CD4-positive, alpha-beta T cell treated with Interferon alpha-2 for 1 hour (primary cell): ENCODE measurements around the gene BANF1.
"Not testable (repeated sequence)": the region's sequence is repeated elsewhere in the genome, so short reads cannot be mapped to it uniquely, and the experiment has no call there.

Experiments used
- DNase-seq, 2 donors: peaks; one replicate each; pipeline ENCODE4 v3.0.0-alpha.2; 2020 to 2022

The BANF1 gene

DNA sequence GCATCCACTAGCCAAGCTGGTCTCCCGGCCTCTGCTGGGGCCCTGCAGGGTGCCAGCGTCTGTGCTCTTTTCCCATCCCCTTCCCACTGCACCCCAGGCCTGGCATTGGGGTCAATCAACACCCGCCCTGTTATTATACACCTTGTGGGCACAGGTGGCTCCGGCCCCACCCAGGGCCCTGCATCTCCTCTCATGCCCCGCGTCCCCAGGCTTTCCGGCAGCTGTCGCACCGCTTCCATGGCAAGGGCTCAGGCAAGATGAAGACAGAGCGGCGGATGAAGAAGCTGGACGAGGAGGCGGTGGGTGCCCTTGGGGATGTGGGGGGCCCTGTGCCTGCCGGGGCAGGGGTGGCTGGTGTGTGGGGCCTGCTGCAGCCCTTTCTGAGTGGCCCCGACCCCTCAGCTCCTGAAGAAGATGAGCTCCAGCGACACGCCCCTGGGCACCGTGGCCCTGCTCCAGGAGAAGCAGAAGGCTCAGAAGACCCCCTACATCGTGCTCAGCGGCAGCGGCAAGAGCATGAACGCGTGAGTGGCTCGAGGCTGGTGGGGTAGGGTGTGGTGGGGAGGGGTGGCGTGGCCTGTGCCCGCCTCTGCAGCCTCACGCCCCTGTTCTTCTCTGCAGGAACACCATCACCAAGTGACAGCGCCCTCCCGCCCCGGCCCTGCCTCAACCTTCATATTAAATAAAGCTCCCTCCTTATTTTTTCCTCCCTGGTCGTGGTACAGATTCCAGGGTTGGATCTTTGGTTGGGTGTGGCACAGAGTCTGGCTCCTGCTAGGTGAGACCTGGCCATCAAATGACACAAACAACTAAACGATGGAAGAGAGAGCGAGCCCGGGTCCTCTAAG, 23.7 kb upstream of the BANF1 start:
- no peak for DNase-seq

DNA sequence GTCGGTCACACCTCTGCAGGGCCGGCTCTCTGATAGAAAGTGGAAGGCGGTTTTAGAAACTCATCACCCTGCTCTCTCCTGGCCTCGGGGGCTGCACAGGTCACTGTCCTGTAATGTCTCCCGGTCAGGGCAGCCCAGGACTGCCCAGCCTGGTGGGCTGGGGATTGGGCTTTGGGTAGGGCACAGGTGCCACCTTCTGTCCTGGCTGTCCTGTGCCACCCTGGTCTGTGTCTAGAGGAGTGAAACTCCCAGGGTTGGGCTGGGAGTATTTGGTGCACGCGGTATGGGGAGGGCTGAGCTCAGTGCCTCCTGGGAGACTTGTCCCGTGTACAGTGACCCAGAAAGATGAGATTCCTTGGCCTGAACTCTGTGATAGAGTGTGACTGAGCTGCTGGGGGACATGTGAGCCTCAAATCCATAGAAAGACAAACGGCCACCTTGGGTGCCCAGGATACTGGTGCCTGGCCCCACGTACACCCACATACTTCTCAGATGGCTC, 23.0 kb upstream of the BANF1 start:
- no peak for DNase-seq

DNA sequence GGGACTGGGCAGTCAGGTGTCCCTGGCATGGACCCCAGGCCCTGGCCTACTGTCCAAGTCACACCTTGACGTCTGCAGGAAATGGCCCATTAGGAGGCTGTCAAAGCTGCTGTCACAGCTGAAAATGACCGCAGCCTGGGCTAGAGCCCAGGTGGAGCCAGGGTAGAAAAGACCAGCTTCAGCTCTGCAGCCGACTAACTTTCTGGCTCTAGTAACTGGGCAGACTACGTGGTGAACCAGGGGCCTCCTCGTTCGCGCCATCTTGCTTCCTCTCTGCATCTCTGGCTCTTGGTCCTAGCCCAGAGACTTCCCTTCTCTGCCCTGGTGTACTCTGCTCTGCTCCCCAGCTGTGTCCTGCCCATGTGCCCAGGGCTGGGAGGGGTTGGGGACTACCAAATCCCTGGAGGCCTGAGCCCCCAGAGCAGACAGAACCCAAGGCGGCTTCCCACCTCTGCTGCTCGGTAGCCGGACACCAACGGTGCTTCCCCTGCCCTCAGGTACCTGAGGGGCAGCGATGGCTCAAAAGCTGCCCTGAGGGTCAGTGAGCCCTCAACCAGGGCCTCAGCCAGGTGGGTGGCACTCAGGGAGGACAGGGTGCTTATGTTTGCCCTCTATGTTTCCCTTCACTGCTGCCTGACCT, 21.1 kb upstream of the BANF1 start:
- no peak for DNase-seq

DNA sequence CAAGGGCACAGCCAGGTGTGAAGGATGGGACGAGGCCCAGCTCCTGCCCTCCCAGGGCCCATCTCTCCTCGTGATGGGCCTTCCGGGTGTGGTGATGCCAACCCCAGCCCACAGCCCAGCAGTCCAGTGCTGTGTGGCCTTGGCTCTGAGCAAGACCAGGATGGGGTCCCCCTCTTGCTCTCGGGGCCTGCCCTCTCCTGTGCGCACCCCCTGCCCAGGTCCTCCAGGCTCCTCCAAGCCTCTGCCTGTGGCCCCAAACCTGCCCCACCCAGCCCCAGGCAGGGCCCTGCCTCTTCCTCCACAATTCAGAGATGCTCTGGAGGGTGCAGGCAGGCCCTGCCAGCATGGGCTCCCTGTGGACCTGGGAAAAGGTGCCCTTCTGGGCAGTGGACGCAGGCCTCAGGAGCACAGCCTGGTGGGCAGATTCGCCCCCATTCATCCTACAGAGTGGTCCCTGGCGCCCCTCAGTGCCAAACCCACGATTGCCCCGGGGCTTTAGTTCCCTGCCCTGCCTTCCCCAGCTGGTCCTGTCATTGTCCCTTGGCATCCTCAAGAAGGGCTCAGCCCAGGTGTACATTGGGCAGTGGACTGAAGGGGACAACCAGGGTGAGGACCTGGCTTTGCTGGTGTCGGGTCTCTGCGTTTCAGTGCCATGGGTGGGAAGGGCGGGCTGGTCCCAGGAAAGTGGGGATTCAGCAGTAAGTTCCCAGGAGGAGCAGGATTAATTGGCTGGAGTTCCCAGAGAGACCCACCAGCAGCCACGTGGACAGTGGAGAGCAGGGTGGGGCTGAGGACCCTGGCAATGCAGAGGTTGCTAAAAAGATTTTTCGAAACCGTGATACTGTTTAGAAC, 20.1 kb upstream of the BANF1 start:
- no peak for DNase-seq

DNA sequence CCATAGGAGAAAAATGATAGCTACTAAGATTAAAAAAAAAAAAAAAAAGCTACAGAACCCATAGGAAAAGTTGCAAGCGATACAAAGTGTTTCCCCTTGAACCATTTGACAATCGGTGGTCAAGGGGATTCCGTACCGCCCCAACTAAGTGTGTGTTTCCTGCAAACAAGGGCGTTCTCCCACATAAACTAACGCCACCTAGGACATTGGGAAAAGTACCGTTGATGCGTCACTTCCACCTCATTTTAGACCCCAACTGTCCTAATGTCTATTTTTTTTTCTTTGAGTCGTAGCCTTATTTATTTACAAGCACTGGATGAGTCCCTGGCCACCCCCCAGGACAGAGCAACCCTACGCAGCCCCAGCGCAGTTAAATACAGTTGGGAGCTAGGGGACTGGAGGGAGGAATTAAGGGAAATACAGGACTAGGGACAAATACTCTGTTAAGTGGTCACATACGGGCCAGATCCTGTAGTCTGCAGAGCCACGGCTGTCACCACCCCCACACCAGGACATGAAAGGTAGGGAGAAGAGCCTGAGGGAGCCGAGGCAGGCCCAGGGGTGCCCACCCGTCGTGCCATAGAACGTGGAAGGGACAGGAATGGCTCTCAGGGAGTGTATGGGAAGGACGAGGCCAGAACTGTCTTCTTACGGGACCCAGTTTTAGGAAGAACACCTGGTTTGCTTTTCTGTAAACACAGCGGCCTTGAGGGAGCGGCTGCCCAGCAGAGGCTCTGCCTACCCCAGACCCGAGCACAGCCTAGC, 19.3 kb upstream of the BANF1 start:
- no peak for DNase-seq

DNA sequence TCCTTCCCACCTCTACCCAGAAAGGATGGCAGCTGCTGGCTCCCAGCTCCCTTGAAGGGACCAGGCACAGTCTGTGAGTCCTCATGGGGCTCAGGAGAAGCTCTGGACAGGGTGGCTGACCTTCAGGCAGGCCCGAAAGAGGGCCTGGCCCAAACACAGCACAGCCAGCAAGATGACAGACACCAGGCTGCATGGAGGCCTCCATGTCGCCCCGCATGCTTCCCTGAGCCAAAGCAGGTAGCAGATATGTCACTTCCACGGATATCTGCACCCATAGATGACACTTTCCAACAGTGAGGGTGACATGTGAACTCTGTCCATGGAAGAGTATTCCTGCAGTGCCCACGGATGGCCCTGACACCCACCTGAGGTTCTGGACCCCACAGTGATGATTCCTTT, 18.7 kb upstream of the BANF1 start:
- DNase-seq = no peak

DNA sequence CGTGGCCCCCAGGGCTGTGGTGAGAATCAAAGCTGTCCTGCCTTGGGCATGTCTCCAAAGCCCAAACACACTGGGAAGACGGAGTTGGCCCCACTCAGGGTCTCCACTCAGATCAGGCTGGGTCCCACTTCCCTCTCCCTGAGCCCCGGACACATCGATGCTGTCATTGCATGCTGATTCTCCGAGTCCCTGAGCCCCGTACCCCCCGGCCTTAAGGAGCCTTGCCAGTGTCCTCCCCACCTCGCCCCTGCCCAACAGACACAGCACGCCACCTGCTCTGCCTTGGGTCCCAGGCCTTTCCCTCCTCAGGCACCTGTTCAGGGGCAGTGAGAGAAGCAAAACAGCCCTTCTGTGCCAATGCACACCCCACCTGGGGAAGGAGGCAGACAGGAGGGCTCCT, 15.0 kb upstream of the BANF1 start:
- no peak for DNase-seq

DNA sequence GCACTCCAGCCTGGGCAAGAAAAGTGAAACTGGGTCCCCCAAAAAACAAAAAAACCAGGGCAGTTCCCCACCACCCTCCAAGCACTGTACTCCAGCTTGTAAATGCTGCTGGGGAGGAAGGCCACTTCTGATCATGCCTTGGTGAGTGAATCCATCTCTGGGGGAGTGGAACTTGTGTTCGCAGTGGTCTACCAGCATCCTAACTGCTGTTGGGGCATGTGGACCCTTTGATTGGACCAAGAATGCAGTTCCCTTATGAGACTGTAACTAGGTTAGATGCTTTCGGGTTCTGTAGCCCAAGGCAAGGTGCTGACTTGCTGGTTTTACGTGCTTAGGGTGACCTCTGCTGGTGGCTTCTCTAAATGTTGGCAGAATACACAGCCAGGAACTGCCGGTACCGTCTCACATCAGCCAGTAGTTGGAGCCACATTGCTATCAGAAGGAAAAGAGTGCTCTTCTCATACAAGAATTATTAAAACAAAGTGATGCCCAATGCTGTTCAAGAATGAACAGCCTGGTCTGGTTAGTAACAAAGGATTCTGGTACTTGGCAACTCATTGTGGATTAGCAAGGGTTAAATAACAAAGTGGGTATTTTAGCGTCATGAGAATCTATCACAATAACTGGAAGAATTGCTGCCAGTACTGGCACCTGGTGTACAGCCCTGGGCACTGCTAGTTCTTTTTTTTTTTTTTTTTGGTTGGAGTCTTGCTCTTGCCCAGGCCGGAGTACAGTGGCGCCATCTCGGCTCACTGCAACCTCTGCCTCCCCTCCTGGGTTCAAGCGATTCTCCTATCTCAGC, 13.3 kb upstream of the BANF1 start:
- peak; percentile 94 to 96 for DNase-seq

DNA sequence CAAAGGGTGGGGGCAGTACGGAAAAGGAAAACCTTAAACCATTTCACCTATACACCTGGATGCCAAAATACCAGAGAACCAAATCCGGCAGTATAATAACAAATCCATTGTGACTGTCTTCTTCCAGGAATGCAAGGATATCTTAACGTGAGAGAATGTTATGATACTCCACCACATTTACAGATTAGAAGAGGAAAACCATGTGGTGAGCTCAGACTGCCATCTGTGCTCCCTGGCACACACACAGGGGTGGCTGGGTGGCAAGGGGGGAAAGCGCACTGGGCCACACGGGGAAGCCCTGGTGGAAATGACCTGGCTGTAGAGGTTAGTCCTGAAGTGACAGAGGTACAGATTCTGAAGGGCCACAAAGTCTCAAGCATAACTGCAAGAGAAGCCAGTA, 10.2 kb upstream of the BANF1 start:
- DNase-seq = no peak

DNA sequence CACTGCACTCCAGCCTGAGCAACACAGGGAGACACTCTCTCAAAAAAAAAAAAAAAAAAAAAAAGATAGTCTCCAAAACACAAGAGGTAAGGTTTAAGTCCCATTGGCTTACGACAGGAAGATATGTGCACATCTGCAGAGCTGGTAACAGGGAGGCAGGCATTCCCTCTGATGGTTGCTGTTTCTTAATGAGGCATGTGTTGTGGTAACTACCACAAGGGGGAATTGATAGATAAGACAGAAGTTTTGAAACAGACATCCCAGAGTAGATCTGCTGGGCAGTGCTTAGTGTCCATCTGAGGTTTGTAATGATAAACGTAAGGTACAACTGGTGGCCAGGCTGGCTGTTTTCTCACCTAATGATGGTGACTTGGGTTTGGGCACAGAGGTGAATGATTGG, 5.0 kb upstream of the BANF1 start:
- DNase-seq = no peak

DNA sequence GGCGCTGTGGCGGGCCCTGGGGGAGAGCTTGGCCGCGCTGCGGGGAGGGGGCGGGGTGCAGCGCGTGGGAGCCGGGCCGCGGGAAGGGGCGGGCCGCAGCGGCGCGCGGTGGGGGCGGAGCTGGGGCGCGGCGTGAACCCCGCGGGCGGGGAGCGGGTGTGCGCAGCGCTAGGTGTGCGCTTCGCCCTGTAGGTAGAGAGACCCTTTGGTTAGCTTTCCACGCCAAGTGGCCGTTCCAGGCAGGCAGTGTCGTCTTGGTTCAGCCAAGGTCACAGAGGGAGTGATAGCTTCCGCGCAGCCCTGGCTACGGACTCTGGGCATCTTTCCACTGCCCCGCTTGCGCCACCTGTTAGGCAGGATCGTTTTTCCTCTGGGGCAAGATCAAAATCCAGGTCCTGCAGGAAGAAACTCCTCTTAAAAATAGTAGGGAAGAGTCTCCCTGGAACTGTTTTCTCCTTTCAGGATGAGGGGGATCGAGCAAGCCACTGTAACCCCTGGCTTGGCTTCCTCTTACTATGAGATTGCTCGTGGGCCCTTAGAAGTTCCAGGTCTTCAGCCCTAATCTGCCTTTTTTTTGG, 434 bp downstream of the BANF1 start:
- DNase-seq = no peak

DNA sequence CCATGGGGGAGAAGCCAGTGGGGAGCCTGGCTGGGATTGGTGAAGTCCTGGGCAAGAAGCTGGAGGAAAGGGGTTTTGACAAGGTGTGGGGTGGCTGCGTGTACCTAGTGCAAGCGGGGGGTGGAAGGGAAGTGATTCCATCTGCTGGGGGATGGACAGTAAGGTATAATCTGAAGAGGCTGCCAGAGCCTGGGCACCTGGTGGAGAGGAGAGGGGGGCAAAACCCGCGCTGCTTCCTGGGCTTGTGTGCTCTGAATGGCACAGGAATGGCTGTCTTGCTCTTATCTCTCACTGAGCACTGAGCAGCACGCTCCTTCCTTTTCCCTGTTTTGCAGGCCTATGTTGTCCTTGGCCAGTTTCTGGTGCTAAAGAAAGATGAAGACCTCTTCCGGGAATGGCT, 988 bp downstream of the BANF1 start:
- DNase-seq = no peak

DNA sequence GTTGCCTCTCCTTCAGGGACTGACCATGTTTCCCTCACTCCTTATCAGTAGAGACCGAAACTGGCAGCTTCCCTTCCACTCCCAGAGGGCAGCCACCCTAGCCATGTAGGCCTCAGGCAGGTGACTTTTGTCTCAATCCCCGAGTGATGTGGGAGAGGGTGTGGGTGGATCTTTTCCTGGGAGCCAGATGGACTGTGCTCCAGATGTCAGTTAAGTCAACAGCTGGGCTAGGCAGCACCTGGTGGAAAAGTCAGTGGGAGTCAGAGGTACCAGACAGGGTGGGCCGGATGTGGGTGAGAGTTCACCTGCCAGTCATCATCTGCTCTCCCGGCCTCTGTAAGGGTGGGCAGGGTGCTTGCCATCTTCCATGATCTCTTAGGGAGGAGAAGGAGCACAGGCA, 1.9 kb downstream of the BANF1 start:
- DNase-seq = no peak

DNA sequence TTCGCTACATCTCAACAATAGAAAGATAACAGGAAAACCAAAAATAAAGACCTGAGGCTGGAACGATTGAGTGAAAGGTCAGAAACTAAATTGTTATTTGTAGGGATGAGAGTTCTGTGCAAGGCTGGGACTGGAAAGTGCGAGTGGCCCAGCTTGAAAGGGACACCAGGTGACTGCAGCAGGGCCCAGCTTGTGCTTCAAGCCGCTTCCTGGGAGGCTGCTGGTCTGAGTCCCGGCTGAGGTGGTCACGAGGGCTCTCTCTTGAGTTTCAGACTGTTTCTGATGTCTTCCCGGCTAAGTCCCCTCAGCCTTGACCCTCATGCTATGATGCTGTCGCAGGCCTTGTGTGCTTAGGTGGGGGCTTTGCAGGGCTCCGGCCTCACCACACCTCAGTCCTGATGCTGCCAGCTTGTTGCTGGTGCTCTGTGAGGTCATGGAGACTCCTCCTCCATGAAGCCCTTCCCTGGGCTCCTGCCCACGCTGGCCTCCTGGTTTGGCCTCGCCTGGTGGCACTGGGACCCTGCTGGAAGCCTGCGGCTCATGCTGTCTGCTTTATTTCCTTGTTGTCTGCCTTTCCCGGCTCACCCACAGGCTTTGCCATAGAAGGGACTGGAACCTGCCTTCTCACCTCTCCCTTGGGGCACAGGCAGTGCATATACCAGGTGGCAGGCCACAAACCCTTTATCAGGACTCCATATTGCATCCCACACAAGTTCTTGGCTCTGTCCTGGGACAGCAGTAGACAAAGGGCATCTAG, 4.0 kb downstream of the BANF1 start:
- no peak for DNase-seq

DNA sequence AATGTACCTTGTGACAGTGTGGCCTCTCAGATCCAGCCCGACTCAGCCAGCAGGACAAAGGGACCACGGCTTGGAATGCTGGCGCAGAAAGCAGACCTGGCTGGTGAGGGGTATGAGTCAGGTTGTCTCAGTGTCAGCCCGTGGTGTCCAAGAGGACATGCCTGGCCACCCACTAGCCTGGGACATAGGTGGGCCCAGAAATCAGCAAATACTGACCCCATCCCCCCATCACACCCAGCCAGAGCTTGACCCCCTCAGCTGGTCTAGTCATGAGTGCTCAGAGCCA, 4.5 kb downstream of the BANF1 start:
- no peak for DNase-seq

DNA sequence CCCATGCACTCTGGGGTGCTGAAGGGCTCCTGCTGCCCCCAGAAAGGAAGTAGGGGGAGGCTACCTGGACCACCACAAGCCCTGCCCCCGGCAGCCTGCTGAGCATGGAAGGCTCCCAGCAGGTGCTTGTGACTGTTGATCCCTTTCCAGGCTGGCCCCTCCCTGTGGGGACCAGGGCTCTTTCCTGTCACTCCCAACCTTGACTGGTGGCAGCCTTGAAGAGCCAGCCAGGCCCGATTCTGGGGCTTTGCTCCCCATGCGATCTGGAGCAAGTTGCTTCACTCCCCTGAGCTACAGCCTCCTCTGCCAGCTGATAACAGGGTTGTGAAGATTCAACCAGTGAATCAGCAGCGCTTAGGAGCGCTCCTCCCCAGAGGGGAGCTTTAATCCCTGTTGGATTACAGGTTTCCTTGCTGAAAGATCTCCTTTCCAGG, 4.9 kb downstream of the BANF1 start:
- DNase-seq = no peak

DNA sequence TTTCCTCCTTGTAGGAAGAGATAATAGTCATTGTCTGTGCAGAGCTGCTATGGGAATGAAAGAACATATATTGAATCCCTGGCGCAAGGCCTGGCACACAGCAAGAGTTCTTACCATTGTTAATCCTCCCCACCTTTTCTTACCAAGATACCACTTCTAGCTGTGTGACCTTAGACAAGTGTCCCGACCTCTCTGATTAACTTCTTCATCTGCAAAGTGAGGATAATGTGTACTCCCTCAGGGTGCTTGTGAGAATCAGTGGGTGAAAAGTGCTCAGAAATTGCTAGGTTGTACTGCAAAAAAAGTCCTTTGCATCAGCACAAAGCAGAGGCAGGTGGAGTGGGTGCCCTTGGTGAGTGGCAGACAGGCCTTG, 5.8 kb downstream of the BANF1 start:
- DNase-seq = no peak

DNA sequence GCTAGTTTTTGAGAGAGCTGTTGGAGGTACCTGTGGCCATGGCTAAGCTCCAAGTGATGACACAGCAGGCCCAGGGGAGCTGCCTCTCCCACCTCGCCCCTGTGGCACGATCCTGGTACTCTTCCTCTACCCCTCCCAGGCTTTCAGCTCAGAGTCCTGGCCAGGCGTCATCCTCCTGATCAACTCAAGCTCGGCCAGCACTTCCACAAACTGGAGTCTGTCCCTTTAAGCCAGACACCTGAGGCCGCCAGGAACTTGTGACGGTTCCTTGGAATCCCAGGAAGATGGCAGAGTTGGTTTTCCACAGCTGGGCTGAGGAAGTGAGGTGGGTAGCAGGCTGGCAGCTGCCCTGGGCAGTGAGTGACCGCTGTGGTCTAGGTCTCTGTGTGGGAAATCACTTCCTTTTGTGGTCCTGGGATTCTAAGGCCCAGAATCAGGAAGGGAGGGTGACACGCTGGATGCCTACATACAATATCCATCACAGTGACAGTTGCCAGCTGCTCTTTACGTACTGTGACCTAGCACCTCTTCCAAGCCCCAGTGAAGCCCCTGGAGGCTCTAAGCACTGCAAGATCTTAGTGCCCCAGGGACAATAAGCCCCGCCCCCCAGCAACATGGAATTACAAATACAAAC, 6.3 kb downstream of the BANF1 start:
- DNase-seq = no peak

DNA sequence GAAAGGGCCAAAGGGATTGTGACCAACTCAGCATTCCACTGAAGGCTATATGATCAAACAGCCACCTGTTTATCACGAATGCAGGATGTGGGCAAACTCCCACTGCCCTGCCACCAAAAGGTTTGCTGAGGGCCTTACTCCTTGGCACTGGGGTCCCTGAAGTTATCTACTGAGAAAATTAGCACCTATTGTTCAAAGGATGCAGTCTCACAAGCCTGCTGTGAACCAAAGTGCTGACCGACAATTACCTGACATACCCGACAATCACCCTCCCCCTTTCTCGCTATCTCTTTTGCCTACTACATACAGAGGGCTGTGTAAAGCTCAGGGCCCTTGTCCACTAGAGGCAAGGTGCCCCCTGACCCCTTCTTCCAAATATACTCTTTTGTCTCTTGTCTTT, 7.7 kb downstream of the BANF1 start:
- DNase-seq = not testable (repeated sequence)

DNA sequence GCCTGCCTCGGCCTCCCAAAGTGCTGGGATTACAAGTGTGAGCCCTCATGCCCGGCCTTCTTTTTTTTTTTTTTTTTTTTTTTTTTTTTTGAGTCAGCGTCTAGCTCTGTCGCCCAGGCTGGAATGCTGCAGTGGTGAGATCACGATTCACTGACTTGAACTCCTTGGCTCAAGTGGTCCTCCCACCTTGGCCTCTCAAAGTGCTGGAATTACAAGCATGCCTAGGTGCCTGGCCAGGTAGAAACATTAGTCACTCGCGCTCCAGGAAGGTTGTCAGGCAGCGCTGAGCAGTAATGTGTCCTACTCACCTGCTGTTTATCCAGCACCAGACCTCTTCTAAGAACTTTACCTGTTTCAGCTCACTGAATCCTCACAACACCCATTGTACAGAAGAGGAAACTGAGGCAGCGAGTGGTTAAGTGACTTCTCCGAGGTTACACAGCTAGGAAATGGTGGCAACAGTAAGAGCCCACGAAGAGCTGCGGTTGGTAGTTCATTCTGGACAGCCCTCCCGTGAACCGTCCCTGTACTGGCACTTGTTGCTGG, 9.0 kb downstream of the BANF1 start:
- DNase-seq = no peak
